Measurements from ENCODE around the gene GEMIN7.

GRCh38 chr19:45082170-45082569, 3.1 kb downstream of the GEMIN7 start:
- TF ChIP-seq CTCF (IDR thresholded peaks at IDR 0.05): no peak
- no peak for TF ChIP-seq POLR2A (IDR thresholded peaks at IDR 0.05)
